Endodermal cell (in vitro differentiated cells): ENCODE data around the gene OR2L13. TPM values are rescaled to one million over a fixed set of nuclear protein-coding genes. Genes with fewer than 3 reads are reported as not detected.

Experiments used
- DNase-seq: peaks from one replicate; pipeline ENCODE4 v3.0.0-alpha.2; 2017
- H3K27ac ChIP-seq: 2 replicates; pipeline ENCODE4 v1.5.1; 2013; ENCODE audit warnings: mild to moderate bottlenecking, low read depth, low read length, moderate library complexity
- H3K27me3 ChIP-seq: 2 replicates; pipeline ENCODE4 v1.6.1; 2013; ENCODE audit warnings: mild to moderate bottlenecking, low read length, moderate library complexity; ENCODE audit not compliant: insufficient read depth, control insufficient read depth, poor library complexity, severe bottlenecking
- H3K36me3 ChIP-seq: 2 replicates; pipeline ENCODE4 v1.7.0; 2013; ENCODE audit warnings: mild to moderate bottlenecking, low read length, moderate library complexity; ENCODE audit not compliant: control insufficient read depth, insufficient read depth
- H3K4me1 ChIP-seq: one replicate; pipeline ENCODE4 v1.7.0; 2013; ENCODE audit warnings: low read length; ENCODE audit not compliant: control insufficient read depth, insufficient read depth
- H3K4me3 ChIP-seq: 2 replicates; pipeline ENCODE4 v1.5.1; 2013; ENCODE audit warnings: mild to moderate bottlenecking, low read length, moderate library complexity
- H3K9ac ChIP-seq: 2 replicates; pipeline ENCODE4 v1.6.1; 2013; ENCODE audit warnings: mild to moderate bottlenecking, low read length, moderate library complexity; ENCODE audit not compliant: poor library complexity, severe bottlenecking; ENCODE audit errors: extremely low read depth
- H3K9me3 ChIP-seq: 2 replicates; pipeline ENCODE4 v1.6.1; 2013; ENCODE audit warnings: mild to moderate bottlenecking, low read length, moderate library complexity; ENCODE audit not compliant: control insufficient read depth
- H3K27ac Mint-ChIP-seq: 2 replicates; pipeline ENCODE4 v1.8.0; 2020; ENCODE audit warnings: mixed read lengths
- H3K27me3 Mint-ChIP-seq: 2 replicates; pipeline ENCODE4 v1.8.0; 2021; ENCODE audit warnings: mild to moderate bottlenecking, mixed read lengths; ENCODE audit not compliant: insufficient read depth
- H3K36me3 Mint-ChIP-seq: 2 replicates; pipeline ENCODE4 v1.8.0; 2020; ENCODE audit warnings: low read depth, mixed read lengths
- H3K4me1 Mint-ChIP-seq: 2 replicates; pipeline ENCODE4 v1.8.0; 2020; ENCODE audit warnings: mixed read lengths
- H3K4me3 Mint-ChIP-seq: 2 replicates; pipeline ENCODE4 v1.8.0; 2020; ENCODE audit warnings: mild to moderate bottlenecking, moderate library complexity, mixed read lengths
- H3K9me3 Mint-ChIP-seq: 2 replicates; pipeline ENCODE4 v1.8.0; 2020; ENCODE audit warnings: mild to moderate bottlenecking, mixed read lengths
- WGBS, 2 experiments: methylation state at CpG; one replicate each; pipeline versions ENCODE4 v1.1.5 to v1.1.7; 2013; ENCODE audit warnings: missing lambda C conversion rate in 2 of 2, mixed read lengths in 1 of 2; ENCODE audit not compliant: insufficient coverage in 1 of 2, insufficient read length in 1 of 2; 5-methylcytosine and 5-hydroxymethylcytosine counted together
- total RNA-seq, 2 donors: library from RNA; stranded (reverse); fragmentation: NEBNext Ultra II Directional in 1 of 2; extraction: Animal tissue kit (Norgen Biotek cat#: 25700) in 1 of 2; gene quantifications; 2 replicates in 1 of 2; 3 replicates in 1 of 2; pipeline ENCODE4 v1.2.1, GENCODE V29; 2021
- TF ChIP-seq, protein P1 (sequence below): fragments of 200-600 bp; sonication (generic); conservative IDR thresholded peaks from 2 replicates; pipeline ENCODE4 v1.5.0; 2021; ENCODE audit warnings: antibody characterized with exemption, mild to moderate bottlenecking

The OR2L13 gene
- total RNA-seq, 2 donors from 2014 or later = not detected

GRCh38 chr1:248143311-248143710 is 48.3 kb downstream of the OR2L13 start:
- H3K9me3 ChIP-seq = peaks cover 84% of the 10 kb centered on the region
- 61% methylated on average over 1 of the region's 1 CpG; no CpG with 5 or more reads in 1 of the 2 experiments for WGBS, 2 experiments
- no peaks in the 10 kb centered on the region for H3K4me1 ChIP-seq
- no peaks in the 10 kb centered on the region for H3K4me1 Mint-ChIP-seq
- no peak for DNase-seq
- no peak overlapping the region for H3K4me3 Mint-ChIP-seq
- H3K4me3 ChIP-seq = no peak overlapping the region
- peaks cover 83% of the 10 kb centered on the region for H3K9me3 Mint-ChIP-seq
- H3K27me3 ChIP-seq = no peaks in the 10 kb centered on the region
- no peak overlapping the region for H3K27ac ChIP-seq
- TF ChIP-seq, protein P1, sequence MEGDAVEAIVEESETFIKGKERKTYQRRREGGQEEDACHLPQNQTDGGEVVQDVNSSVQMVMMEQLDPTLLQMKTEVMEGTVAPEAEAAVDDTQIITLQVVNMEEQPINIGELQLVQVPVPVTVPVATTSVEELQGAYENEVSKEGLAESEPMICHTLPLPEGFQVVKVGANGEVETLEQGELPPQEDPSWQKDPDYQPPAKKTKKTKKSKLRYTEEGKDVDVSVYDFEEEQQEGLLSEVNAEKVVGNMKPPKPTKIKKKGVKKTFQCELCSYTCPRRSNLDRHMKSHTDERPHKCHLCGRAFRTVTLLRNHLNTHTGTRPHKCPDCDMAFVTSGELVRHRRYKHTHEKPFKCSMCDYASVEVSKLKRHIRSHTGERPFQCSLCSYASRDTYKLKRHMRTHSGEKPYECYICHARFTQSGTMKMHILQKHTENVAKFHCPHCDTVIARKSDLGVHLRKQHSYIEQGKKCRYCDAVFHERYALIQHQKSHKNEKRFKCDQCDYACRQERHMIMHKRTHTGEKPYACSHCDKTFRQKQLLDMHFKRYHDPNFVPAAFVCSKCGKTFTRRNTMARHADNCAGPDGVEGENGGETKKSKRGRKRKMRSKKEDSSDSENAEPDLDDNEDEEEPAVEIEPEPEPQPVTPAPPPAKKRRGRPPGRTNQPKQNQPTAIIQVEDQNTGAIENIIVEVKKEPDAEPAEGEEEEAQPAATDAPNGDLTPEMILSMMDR = no peak
- peaks cover 2% of the 10 kb centered on the region for H3K36me3 Mint-ChIP-seq
- H3K36me3 ChIP-seq = no peaks in the 10 kb centered on the region
- H3K9ac ChIP-seq = no peak overlapping the region
- no peaks in the 10 kb centered on the region for H3K27me3 Mint-ChIP-seq
- H3K27ac Mint-ChIP-seq = no peak overlapping the region

GRCh38 chr1:248144513-248145198 is 49.7 kb downstream of the OR2L13 start, which contains the start of gene OR2M5:
TSS of gene OR2M5 (plus strand) at chr1:248145148. CDS start at chr1:248145148, 0 bp downstream.
- no peak within 1 kb of the TSS for H3K27ac ChIP-seq
- no peaks in the 10 kb centered on the region for H3K27me3 ChIP-seq
- H3K4me3 ChIP-seq = no peak within 1 kb of the TSS
- H3K4me1 ChIP-seq = no peaks in the 10 kb centered on the region
- peaks cover 6% of the 10 kb centered on the region for H3K36me3 Mint-ChIP-seq
- no peak for DNase-seq
- no peaks in the 10 kb centered on the region for H3K4me1 Mint-ChIP-seq
- H3K27ac Mint-ChIP-seq = no peak within 1 kb of the TSS
- no peak within 1 kb of the TSS for H3K4me3 Mint-ChIP-seq
- H3K9ac ChIP-seq = no peak within 1 kb of the TSS
- no peaks in the 10 kb centered on the region for H3K36me3 ChIP-seq
- TF ChIP-seq, protein P1 = no peak
- peaks cover 90% of the 10 kb centered on the region for H3K9me3 Mint-ChIP-seq
- H3K9me3 ChIP-seq = peaks cover 92% of the 10 kb centered on the region
- 76% methylated on average over 3 of the region's 3 CpGs; no CpG with 5 or more reads in 1 of the 2 experiments for WGBS, 2 experiments
- no peaks in the 10 kb centered on the region for H3K27me3 Mint-ChIP-seq

Other genes with a start within 250 kb of the OR2L13 start
- 1 to 10 TPM; 1.7 to 1.8 TPM for gene TRIM58, start 238.0 kb upstream of the OR2L13 start, total RNA-seq
- gene OR2W3, start 199.6 kb upstream of the OR2L13 start, total RNA-seq = 1 to 10 TPM in 1 of 2 donors, under 1 TPM in 1; 0.29 to 1.6 TPM
- gene OR2T8, start 174.9 kb upstream of the OR2L13 start, total RNA-seq = not detected
- gene OR2AJ1, start 170.3 kb upstream of the OR2L13 start, total RNA-seq = not detected
- gene OR2L8, start 146.3 kb upstream of the OR2L13 start, total RNA-seq = not detected
- not detected for gene OR2AK2, start 130.0 kb upstream of the OR2L13 start, total RNA-seq
- gene OR2L5, start 81.5 kb upstream of the OR2L13 start, total RNA-seq = not detected
- under 1 TPM; 0.07 to 0.13 TPM for gene OR2L2, start 65.1 kb upstream of the OR2L13 start, total RNA-seq
- gene OR2L3, start 48.3 kb upstream of the OR2L13 start, total RNA-seq = not detected
- not detected for gene OR2M5, start 50.0 kb downstream of the OR2L13 start, total RNA-seq
- gene OR2M2, start 79.6 kb downstream of the OR2L13 start, total RNA-seq = not detected
- not detected for gene OR2M3, start 102.1 kb downstream of the OR2L13 start, total RNA-seq
- gene OR2M4, start 136.2 kb downstream of the OR2L13 start, total RNA-seq = not detected
- not detected for gene OR2T33, start 182.8 kb downstream of the OR2L13 start, total RNA-seq
- not detected for gene OR2T12, start 208.2 kb downstream of the OR2L13 start, total RNA-seq
- not detected for gene OR2M7, start 229.4 kb downstream of the OR2L13 start, total RNA-seq